ENCODE results near the gene GAS6. TPM values are rescaled to one million over a fixed set of nuclear protein-coding genes. Genes with fewer than 3 reads are reported as not detected.

GAS6 gene
- total and polyA plus RNA-seq, 7 experiments from 2014 or later = 0.38 to 5.5 (median 3.0) TPM; not detected in 1

DNA sequence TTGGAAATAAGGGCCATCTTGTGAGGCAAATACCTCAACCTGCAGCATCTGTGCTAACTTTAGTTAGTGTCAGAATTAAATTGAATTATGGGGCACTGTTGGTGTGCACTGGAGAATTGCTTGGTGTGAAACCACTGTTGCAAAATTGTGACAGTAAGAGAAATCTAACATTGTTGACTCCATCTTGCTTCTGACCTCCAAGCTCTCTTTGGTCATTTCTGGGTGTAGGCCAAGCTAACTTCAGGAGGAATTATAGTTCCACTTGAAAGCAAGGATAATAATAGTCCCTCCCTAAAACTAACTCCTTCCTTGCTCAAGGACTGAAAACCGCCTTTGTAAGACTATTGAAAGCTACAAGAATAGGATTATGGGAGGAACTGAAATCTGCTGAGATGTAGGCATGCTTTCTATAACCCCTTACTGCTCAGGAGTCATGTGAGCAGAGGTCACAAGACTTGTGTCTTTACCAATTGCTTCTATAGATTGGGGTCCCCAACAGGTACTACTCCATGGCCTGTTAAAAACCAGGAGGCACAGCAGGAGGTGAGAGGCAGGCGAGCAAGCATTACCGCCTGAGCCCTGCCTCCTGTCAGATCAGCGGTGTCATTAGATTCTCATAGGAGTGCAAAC lies 24.9 kb upstream of the GAS6 start:
- no peak for DNase-seq
- peaks cover 0 to 2% (median 0%) of the 10 kb centered on the region in 11 donors for H3K9me3 Mint-ChIP-seq
- no peaks in the 10 kb centered on the region for H3K4me1 ChIP-seq (ENCODE audit: control insufficient read depth in 2 of 2, insufficient read depth in 2 of 2, low read length in 2 of 2)
- H3K36me3 ChIP-seq (ENCODE audit: control insufficient read depth in 2 of 3, insufficient read depth in 3 of 3, low read length in 3 of 3) = no peaks in the 10 kb centered on the region
- no peak for ATAC-seq
- no peaks in the 10 kb centered on the region for H3K27me3 ChIP-seq (ENCODE audit: control insufficient read depth in 2 of 2, insufficient read depth in 2 of 2, low read length in 2 of 2)
- CTCF ChIA-PET = no interaction called here
- POLR2A ChIA-PET = no interaction called here
- H3K36me3 Mint-ChIP-seq = no peaks in the 10 kb centered on the region
- no peak overlapping the region for H3K4me3 Mint-ChIP-seq
- no peaks in the 10 kb centered on the region for H3K4me1 Mint-ChIP-seq
- peaks cover 0 to 52% (median 4%) of the 10 kb centered on the region in 5 donors for H3K27me3 Mint-ChIP-seq
- H3K4me3 ChIP-seq (ENCODE audit: low read length) = no peak overlapping the region
- H3K27ac Mint-ChIP-seq = no peak overlapping the region
- intact Hi-C loops (cut with micrococcal nuclease) = no loop called here
- no peaks in the 10 kb centered on the region for H3K9me3 ChIP-seq (ENCODE audit: control insufficient read depth in 2 of 3, low read length in 3 of 3)
- H3K27ac ChIP-seq (ENCODE audit: low read depth, low read length) = no peak overlapping the region

DNA sequence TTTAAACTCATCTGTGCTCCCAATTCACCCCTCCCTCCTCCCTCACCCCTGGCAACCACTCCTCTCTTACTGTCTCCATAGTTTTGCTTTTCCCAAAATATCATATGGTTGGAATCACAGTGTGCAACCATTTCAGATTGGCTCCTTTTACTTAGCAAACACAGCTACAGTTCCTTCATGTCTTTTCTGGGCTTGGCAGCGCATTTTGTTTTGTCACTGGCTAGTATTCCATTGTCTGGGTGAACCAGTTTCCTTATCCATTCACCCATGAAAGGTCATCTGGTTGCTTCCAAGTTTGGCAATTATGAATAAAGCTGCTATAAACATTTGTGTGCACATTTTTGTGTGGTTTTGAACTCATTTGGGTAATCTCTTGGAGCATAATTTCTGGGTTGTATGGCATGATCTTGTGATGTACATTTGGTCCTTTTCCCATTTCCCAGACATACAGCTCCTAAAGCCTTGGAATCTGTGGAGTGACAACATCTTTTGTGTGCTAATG lies 23.9 kb upstream of the GAS6 start:
- no peaks in the 10 kb centered on the region for H3K27me3 ChIP-seq (ENCODE audit: control insufficient read depth in 2 of 2, insufficient read depth in 2 of 2, low read length in 2 of 2)
- H3K27ac ChIP-seq (ENCODE audit: low read depth, low read length) = no peak overlapping the region
- H3K4me1 ChIP-seq (ENCODE audit: control insufficient read depth in 2 of 2, insufficient read depth in 2 of 2, low read length in 2 of 2) = peaks cover 0 to under 1% of the 10 kb centered on the region in 2 donors
- H3K36me3 ChIP-seq (ENCODE audit: control insufficient read depth in 2 of 3, insufficient read depth in 3 of 3, low read length in 3 of 3) = no peaks in the 10 kb centered on the region
- Mint-ChIP-seq H3K4me3 (no peak overlapping the region), H3K9me3 (no peaks in the 10 kb centered on the region), H3K27me3 (peaks cover 0 to 42% (median 4%) of the 10 kb centered on the region in 5 donors), H3K4me1 (peaks cover 0 to 5% (median 4%) of the 10 kb centered on the region in 7 donors), H3K27ac (no peak overlapping the region), H3K36me3 (no peaks in the 10 kb centered on the region)
- no peak for ATAC-seq
- intact Hi-C loops (cut with micrococcal nuclease) = no loop called here
- H3K9me3 ChIP-seq (ENCODE audit: control insufficient read depth in 2 of 3, low read length in 3 of 3) = no peaks in the 10 kb centered on the region
- POLR2A ChIA-PET = no interaction called here
- DNase-seq = no peak
- CTCF ChIA-PET = no interaction called here
- no peak overlapping the region for H3K4me3 ChIP-seq (ENCODE audit: low read length)

DNA sequence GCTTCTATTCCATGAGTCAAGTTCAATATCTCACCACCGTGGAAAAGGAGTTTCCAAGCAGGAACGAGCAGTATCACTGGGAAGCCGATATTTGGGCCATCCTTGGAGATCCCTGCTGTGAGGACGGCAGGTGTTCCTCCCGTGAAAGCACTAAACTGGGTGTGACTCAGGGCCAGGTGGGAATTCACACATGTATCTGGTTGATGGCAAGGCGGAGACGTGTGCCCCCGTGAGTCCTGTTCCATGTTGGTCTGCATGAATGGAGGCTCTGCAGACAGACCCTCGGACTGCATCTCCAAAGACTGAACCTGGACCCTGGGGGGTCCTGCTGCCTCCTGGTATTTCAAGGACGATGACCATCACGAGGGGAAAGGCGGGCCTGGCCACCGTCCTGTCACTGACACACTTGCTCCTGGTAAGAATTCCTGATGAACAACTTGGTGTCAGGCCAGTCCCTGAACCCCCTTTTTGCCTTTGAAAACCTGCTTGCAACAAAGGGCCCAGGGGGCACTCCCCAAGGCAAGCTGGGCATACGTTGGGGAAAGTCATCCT lies 22.8 kb upstream of the GAS6 start:
- Mint-ChIP-seq H3K4me3 (no peak overlapping the region), H3K27me3 (peaks cover 0 to 32% (median 4%) of the 10 kb centered on the region in 5 donors), H3K27ac (no peak overlapping the region), H3K9me3 (no peaks in the 10 kb centered on the region), H3K36me3 (no peaks in the 10 kb centered on the region), H3K4me1 (peaks cover 4 to 16% (median 15%) of the 10 kb centered on the region in 7 donors)
- intact Hi-C loops (cut with micrococcal nuclease) = no loop called here
- Histone ChIP-seq H3K27me3 (ENCODE audit: control insufficient read depth in 2 of 2, insufficient read depth in 2 of 2, low read length in 2 of 2) (no peaks in the 10 kb centered on the region), H3K4me3 (ENCODE audit: low read length) (no peak overlapping the region), H3K36me3 (ENCODE audit: control insufficient read depth in 2 of 3, insufficient read depth in 3 of 3, low read length in 3 of 3) (no peaks in the 10 kb centered on the region), H3K27ac (ENCODE audit: low read depth, low read length) (no peak overlapping the region), H3K9me3 (ENCODE audit: control insufficient read depth in 2 of 3, low read length in 3 of 3) (no peaks in the 10 kb centered on the region), H3K4me1 (ENCODE audit: control insufficient read depth in 2 of 2, insufficient read depth in 2 of 2, low read length in 2 of 2) (peaks cover 0 to 11% of the 10 kb centered on the region in 2 donors)
- POLR2A ChIA-PET = no interaction called here
- ATAC-seq (no peak), DNase-seq (no peak)
- CTCF ChIA-PET = no interaction called here

DNA sequence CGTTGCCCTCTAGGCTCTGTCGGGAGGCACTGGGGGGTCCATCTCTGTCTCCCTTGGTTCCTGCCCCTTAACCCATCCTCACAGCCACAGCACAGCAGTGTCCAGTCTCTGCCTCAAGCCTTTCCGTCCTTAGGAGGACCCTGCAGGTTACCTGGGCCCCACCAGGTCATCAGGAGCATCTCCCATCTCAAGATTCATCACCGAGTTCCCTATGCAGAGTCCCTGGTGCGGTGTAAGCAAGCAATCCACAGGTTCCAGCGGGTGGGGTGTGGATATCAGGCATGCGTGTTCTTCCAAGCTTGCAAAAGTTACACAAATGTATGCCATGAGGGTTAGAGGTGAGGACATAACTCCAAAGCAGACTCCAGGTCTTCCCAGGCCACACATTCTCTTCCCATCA lies 20.9 kb upstream of the GAS6 start:
- no peak for ATAC-seq
- no peak overlapping the region for H3K27ac ChIP-seq (ENCODE audit: low read depth, low read length)
- Mint-ChIP-seq H3K4me1 (peaks cover 9 to 29% (median 26%) of the 10 kb centered on the region in 7 donors), H3K4me3 (peak overlapping the region in 1 of 10 donors; percentile 6), H3K9me3 (no peaks in the 10 kb centered on the region), H3K27me3 (peaks cover 0 to 17% (median 4%) of the 10 kb centered on the region in 5 donors), H3K36me3 (no peaks in the 10 kb centered on the region), H3K27ac (peak overlapping the region in 1 of 9 donors; percentile 36)
- H3K4me3 ChIP-seq (ENCODE audit: low read length) = no peak overlapping the region
- peaks cover 0 to 22% of the 10 kb centered on the region in 2 donors for H3K4me1 ChIP-seq (ENCODE audit: control insufficient read depth in 2 of 2, insufficient read depth in 2 of 2, low read length in 2 of 2)
- ChIA-PET CTCF (no interaction called here), POLR2A (no interaction called here)
- intact Hi-C loops (cut with micrococcal nuclease) = no loop called here
- H3K36me3 ChIP-seq (ENCODE audit: control insufficient read depth in 2 of 3, insufficient read depth in 3 of 3, low read length in 3 of 3) = no peaks in the 10 kb centered on the region
- H3K9me3 ChIP-seq (ENCODE audit: control insufficient read depth in 2 of 3, low read length in 3 of 3) = no peaks in the 10 kb centered on the region
- no peak for DNase-seq
- H3K27me3 ChIP-seq (ENCODE audit: control insufficient read depth in 2 of 2, insufficient read depth in 2 of 2, low read length in 2 of 2) = no peaks in the 10 kb centered on the region

DNA sequence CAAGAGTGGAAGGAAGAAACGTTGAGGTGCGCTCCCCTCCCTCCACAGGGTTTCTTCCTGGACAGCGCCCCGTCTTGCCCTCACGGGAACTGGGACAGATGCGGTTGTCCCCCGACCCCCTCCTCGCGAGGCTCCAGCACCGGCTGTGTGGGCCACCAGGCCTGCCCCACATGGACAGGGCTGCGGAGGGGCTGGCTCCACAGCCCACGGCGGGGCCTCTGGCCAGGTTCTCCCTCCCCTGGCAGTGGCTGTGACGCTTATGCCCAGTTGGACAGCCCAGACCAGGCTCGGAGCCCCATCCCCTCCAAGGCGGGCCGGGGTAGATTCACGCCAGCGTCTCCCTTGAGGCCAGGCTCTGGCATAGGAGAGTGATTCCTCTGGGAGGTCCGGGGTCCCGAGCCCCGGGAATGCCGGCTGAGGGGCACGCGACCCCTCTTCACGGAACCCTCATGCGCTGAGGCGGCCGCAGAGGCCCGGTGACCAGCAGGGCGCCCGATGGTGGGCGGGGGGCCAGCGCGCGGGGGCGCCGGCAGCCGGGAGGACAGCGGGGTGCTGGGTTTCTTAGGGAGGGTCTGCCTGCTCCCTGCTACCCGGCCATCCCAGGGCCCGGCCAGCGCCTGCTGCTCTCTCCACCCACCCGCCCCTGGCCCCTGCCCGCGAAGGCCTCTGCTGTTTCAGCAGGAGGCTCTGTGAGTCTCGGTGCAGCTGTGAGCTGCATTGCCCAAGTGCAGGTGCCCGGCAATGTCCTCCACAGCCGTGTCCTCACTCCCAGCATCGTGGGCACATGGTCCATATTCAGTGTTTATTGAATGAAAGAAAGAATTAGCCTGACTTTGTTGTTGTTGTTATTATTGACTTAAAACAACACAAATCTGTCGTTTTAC lies 20.3 kb upstream of the GAS6 start:
- DNase-seq (no peak), ATAC-seq (no peak)
- intact Hi-C loops (cut with micrococcal nuclease) = no loop called here
- no peaks in the 10 kb centered on the region for H3K36me3 Mint-ChIP-seq
- CTCF ChIA-PET = no interaction called here
- peaks cover 9 to 30% (median 26%) of the 10 kb centered on the region in 7 donors for H3K4me1 Mint-ChIP-seq
- Histone ChIP-seq H3K4me3 (ENCODE audit: low read length) (no peak overlapping the region), H3K27ac (ENCODE audit: low read depth, low read length) (no peak overlapping the region), H3K9me3 (ENCODE audit: control insufficient read depth in 2 of 3, low read length in 3 of 3) (no peaks in the 10 kb centered on the region), H3K27me3 (ENCODE audit: control insufficient read depth in 2 of 2, insufficient read depth in 2 of 2, low read length in 2 of 2) (no peaks in the 10 kb centered on the region), H3K4me1 (ENCODE audit: control insufficient read depth in 2 of 2, insufficient read depth in 2 of 2, low read length in 2 of 2) (peaks cover 0 to 22% of the 10 kb centered on the region in 2 donors), H3K36me3 (ENCODE audit: control insufficient read depth in 2 of 3, insufficient read depth in 3 of 3, low read length in 3 of 3) (no peaks in the 10 kb centered on the region)
- H3K9me3 Mint-ChIP-seq = no peaks in the 10 kb centered on the region
- H3K27me3 Mint-ChIP-seq = peaks cover 0 to 14% (median 4%) of the 10 kb centered on the region in 5 donors
- peak overlapping the region in 1 of 10 donors; percentile 6 for H3K4me3 Mint-ChIP-seq
- peak overlapping the region in 1 of 9 donors; percentile 36 for H3K27ac Mint-ChIP-seq
- POLR2A ChIA-PET = no interaction called here

DNA sequence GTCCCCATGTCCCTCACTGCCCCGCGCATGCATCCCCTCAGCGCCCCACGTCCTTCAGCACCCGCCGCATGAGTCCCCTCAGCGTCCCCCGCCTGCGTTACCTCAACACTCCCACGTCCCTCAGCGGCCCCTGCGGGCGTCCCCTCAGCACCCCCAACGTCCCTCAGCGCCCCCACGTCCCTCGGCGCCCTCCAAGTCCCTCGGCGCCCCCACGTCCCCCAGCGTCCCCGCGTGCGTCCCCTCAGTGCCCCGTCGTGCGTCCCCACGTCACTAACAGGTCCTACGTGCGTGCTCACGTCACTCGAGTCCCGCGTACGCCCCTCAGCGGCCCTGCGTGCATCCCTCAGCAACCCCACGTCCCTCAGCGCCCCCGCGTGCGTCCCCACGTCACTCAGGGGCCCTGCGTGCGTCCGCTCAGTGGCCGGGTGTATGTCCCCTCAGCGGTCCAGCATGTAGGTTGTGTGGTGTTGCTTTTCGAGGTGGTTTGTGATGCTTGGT lies 19.5 kb upstream of the GAS6 start:
- H3K4me3 Mint-ChIP-seq = peak overlapping the region in 1 of 10 donors; percentile 50
- no peak overlapping the region for H3K27ac ChIP-seq (ENCODE audit: low read depth, low read length)
- H3K4me1 ChIP-seq (ENCODE audit: control insufficient read depth in 2 of 2, insufficient read depth in 2 of 2, low read length in 2 of 2) = peaks cover 0 to 22% of the 10 kb centered on the region in 2 donors
- peak overlapping the region in 1 of 9 donors; percentile 24 for H3K27ac Mint-ChIP-seq
- intact Hi-C loops (cut with micrococcal nuclease) = no loop called here
- no peak for ATAC-seq
- H3K4me1 Mint-ChIP-seq = peaks cover 9 to 30% (median 26%) of the 10 kb centered on the region in 7 donors
- no peaks in the 10 kb centered on the region for H3K9me3 ChIP-seq (ENCODE audit: control insufficient read depth in 2 of 3, low read length in 3 of 3)
- H3K36me3 ChIP-seq (ENCODE audit: control insufficient read depth in 2 of 3, insufficient read depth in 3 of 3, low read length in 3 of 3) = no peaks in the 10 kb centered on the region
- no peak for DNase-seq
- H3K27me3 ChIP-seq (ENCODE audit: control insufficient read depth in 2 of 2, insufficient read depth in 2 of 2, low read length in 2 of 2) = no peaks in the 10 kb centered on the region
- CTCF ChIA-PET = no interaction called here
- H3K9me3 Mint-ChIP-seq = no peaks in the 10 kb centered on the region
- H3K36me3 Mint-ChIP-seq = no peaks in the 10 kb centered on the region
- POLR2A ChIA-PET = no interaction called here
- no peak overlapping the region for H3K4me3 ChIP-seq (ENCODE audit: low read length)
- peaks cover 0 to 14% (median 4%) of the 10 kb centered on the region in 5 donors for H3K27me3 Mint-ChIP-seq

Measured in naive thymus-derived CD4-positive, alpha-beta T cell (primary cell).